Right cardiac atrium (tissue), 5 donors: ENCODE measurements around the gene PURB. TPM values are rescaled to one million over a fixed set of nuclear protein-coding genes. Genes with fewer than 3 reads are reported as not detected.

ENCODE experiments used
- ATAC-seq, 2 donors: fragments of 200-7000 bp; cut with Tn5 transposase; one replicate each; pipeline versions ENCODE4 v1.8.0 to v1.9.1; 2020; ENCODE audit warnings: moderate library complexity in 2 of 2, mild to moderate bottlenecking in 1 of 2
- DNase-seq, 3 donors: peaks; one replicate each; pipeline ENCODE4 v3.0.0-alpha.2; 2020
- H3K27ac ChIP-seq: one replicate; pipeline ENCODE4 v1.5.1; 2013; ENCODE audit warnings: mild to moderate bottlenecking, low read length, control low read depth, moderate library complexity
- H3K27me3 ChIP-seq: one replicate; pipeline ENCODE4 v1.6.1; 2013; ENCODE audit not compliant: control insufficient read depth, insufficient read depth
- H3K4me1 ChIP-seq: one replicate; pipeline ENCODE4 v1.6.1; 2013; ENCODE audit warnings: low read length; ENCODE audit not compliant: control insufficient read depth, insufficient read depth
- H3K4me3 ChIP-seq: one replicate; pipeline ENCODE4 v1.5.1; 2013; ENCODE audit warnings: low read length, control low read depth
- H3K9me3 ChIP-seq: one replicate; pipeline ENCODE4 v1.6.1; 2013; ENCODE audit warnings: low read length; ENCODE audit not compliant: control insufficient read depth
- WGBS: extraction: QIAGEN DNeasy Blood & Tissue Kit; methylation state at CpG from one replicate; pipeline ENCODE4 v1.1.7; 2013; 5-methylcytosine and 5-hydroxymethylcytosine counted together
- intact Hi-C, 4 donors: fragments of 100-400 bp; cut with DNase I; formaldehyde crosslinking; loops; one replicate each; pipeline versions ENCODE4 v1.11.0 to v1.14.0; 2022 to 2023
- polyA plus RNA-seq: library from polyadenylated mRNA; stranded (reverse); fragments of 200-250 nt; gene quantifications from one replicate; pipeline ENCODE4 v1.2.3, GENCODE V29; 2013
- total RNA-seq, 4 donors: library from RNA; stranded (reverse); fragmentation: NEBNext Ultra II Directional; extraction: Animal tissue kit (Norgen Biotek cat#: 25700); gene quantifications; one replicate each; pipeline ENCODE4 v1.2.1, GENCODE V29; 2021
- donor health status: healthy with polysubstance abuse.
- donor health status: DM: no; HTN: yes; CAD: no.
- donor health status: DM: no; HTN: no; CAD: no.
- donor health status: DM: no; HTN: yes; CAD: no; lungs with severe emphysema.
- donor health status: DM: yes; HTN: yes; CAD: no.

PURB gene
- total and polyA plus RNA-seq, 5 donors: 6.9 to 22.4 (median 14.8) TPM

DNA sequence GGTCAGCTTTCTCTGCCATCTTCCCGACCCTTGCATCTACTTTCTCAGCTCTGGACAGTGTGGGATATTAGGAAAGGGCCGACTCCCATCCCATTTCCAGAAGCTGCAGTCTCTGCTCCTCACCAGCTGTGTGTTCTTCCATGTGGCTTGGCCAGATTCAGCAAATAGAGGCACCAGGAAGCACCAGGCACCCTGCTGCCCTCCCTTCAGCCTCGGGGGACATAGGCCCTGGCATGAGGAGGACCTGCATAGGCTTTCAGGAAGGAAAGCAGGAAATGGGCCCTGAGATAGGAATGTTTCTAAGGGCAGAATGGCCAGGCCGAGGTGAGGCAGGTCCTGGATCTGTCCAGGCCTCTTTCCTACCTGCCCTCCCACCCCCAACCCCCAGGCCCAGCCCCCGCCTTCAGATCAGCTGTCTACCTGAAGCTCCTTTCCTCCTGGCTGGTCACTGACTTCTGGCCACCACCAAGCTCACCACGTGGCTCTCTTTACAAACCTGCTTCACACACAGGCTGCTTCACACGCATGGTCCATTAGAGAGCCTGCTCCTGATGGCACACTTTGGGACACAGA lies 27.5 kb upstream of the PURB start:
- H3K9me3 ChIP-seq: no peaks in the 10 kb centered on the region
- WGBS: 48% methylated on average over 7 of the region's 7 CpGs
- no peaks in the 10 kb centered on the region for H3K27me3 ChIP-seq
- intact Hi-C loops: no loop called here
- H3K4me1 ChIP-seq: no peaks in the 10 kb centered on the region
- DNase-seq (no peak), ATAC-seq (no peak)
- H3K4me3 ChIP-seq: no peak overlapping the region
- H3K27ac ChIP-seq: no peak overlapping the region

DNA sequence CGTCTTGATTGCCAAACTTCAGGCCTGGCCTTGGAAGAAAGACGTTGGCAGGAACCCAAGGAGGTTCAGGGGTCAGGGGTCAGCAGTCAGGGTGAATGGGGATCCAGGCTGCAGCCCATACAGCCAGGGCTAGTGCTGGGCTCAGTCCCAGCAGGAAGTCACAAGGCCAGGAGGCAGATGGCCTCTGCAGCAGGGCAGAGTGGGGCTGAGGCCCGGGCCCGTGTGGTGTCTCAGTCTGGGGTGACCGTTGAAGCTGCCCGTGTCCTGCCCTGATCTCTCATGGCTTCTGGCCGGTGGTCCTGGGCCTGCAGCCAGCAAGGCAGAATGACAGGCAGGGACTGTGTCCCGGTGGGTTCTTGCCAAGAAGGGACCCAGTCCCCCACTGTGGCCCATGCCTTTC lies 26.6 kb upstream of the PURB start:
- no peak overlapping the region for H3K27ac ChIP-seq
- DNase-seq: peak in 1 of 3 donors; percentile 53
- WGBS: 72% methylated on average over 8 of the region's 8 CpGs
- H3K9me3 ChIP-seq: no peaks in the 10 kb centered on the region
- ATAC-seq: peak; percentile 57 to 66
- intact Hi-C loops: no loop called here
- H3K4me3 ChIP-seq: no peak overlapping the region
- H3K4me1 ChIP-seq: no peaks in the 10 kb centered on the region
- no peaks in the 10 kb centered on the region for H3K27me3 ChIP-seq

DNA sequence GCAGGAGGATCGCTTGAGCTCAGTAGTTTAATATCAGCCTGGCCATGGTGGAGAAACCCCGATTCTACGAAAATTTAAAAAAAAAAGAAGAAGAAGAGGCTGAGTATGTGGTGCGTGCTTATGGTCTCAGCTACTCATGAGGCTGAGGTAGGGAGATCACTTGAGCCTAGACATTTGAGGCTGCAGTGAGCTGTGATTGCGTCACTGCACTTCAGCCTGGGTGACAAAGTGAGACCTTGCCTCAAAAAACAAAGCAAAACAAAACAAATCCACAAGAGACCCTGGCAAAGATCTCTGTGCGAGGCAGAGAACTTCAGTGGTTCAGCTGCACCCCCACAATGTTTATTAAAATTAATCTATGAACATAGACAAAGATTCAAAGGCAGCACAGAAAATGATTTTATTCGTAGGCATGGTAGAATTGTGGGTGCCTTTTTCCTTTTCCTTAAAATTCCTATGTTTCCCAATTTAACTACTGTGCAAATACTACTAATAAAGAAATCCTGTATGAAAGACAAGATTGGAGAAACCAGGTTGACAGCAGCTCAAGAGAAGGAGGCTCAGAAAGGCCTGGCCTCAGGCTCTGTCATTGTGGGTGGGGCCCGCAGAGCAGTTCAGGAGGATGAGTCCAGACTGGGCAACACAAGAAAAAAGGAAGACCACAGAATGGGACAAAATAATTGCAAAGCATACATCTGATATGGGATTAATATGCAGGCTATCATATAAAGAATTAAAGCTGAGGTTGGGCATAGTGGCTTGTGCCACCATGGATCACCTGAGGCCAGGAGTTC lies 24.5 kb upstream of the PURB start:
- intact Hi-C loops: no loop called here
- no peak for ATAC-seq

DNA sequence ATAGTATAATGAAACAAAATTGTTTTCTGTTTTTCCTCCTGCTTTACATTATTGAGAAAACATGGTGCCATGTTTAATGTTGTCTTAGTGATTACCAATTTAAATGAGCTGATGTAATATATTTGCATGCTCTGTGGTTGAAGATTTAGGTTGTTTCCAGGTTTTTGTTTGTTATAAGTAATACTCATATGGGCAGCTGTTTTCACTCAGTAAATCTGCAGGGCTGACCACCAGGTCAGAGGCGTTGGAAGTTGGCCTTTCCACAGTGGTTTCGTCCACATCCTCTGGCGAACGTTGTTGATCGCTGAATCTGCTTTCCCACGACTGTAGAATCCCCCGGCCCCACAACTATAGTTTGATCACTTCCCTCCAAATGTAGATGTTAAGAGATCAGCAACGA lies 21.6 kb upstream of the PURB start:
- H3K27ac ChIP-seq: no peak overlapping the region
- intact Hi-C loops: no loop called here
- H3K4me1 ChIP-seq: no peaks in the 10 kb centered on the region
- H3K9me3 ChIP-seq: no peaks in the 10 kb centered on the region
- no peak overlapping the region for H3K4me3 ChIP-seq
- no peaks in the 10 kb centered on the region for H3K27me3 ChIP-seq
- ATAC-seq (no peak), DNase-seq (no peak)
- WGBS: 90% methylated on average over 8 of the region's 8 CpGs

More for the DNA sequence above, 24.5 kb upstream of the PURB start:
- Histone ChIP-seq H3K27me3 (no peaks in the 10 kb centered on the region), H3K4me3 (no peak overlapping the region), H3K27ac (no peak overlapping the region), H3K9me3 (no peaks in the 10 kb centered on the region), H3K4me1 (no peaks in the 10 kb centered on the region)
- WGBS: 93% methylated on average over 8 of the region's 8 CpGs
- DNase-seq: no peak

DNA sequence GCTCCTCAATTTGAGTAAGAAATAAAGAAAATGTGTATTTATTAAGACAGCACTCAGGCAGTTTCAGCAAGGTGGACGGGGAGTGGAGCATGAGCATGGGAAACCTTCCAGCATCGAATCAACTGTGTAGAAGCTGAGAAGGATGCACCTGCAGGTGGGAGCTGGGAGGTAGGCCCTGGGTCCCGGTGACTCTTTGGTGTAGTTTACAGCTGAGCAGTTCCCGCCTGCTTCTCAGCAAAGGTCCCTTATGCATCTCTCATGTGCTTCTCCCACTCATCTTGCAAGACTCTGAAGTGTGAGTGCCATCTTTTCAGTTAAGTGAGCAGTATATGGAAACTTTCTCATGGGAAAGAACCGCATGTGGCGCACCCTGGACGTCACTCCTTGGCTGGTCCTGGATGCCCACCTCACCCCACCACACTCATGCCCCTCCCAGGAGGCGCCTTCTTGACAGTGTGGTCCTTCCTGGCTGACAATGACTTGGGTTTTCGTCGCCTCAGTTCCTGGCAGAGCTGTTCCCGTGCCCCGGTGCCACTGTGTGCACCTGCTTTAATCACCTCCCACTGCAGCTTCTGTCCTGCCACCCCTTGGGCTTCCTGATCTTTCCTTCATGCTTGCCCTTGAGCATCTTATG lies 19.8 kb upstream of the PURB start:
- no peak for ATAC-seq
- H3K4me3 ChIP-seq: no peak overlapping the region
- H3K4me1 ChIP-seq: no peaks in the 10 kb centered on the region
- no peaks in the 10 kb centered on the region for H3K27me3 ChIP-seq
- WGBS: 85% methylated on average over 12 of the region's 12 CpGs
- no peak overlapping the region for H3K27ac ChIP-seq
- no peak for DNase-seq
- H3K9me3 ChIP-seq: no peaks in the 10 kb centered on the region
- intact Hi-C loops: no loop called here

DNA sequence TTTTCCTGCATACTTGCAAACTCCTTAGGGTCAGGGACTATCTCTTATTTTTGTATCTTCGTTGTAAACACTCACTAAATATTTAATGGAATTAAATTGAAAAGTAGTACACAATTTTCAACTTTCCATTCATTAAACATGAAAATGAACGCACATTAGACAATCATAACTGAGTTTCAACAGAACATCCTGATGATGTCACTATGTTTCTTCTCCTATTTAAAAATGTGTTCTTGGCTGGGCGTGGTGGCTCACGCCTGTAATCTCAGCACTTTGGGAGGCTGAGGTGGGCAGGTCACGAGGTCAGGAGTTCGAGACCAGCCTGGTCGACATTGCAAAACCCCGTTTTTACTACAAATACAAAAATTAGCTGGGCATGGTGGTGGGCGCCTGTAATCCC lies 14.1 kb upstream of the PURB start:
- no peak for DNase-seq
- ATAC-seq: no peak
- intact Hi-C loops: no loop called here
- peaks cover 2% of the 10 kb centered on the region for H3K4me1 ChIP-seq
- H3K27ac ChIP-seq: no peak overlapping the region
- no peak overlapping the region for H3K4me3 ChIP-seq
- H3K27me3 ChIP-seq: no peaks in the 10 kb centered on the region
- 81% methylated on average over 9 of the region's 9 CpGs for WGBS
- no peaks in the 10 kb centered on the region for H3K9me3 ChIP-seq

DNA sequence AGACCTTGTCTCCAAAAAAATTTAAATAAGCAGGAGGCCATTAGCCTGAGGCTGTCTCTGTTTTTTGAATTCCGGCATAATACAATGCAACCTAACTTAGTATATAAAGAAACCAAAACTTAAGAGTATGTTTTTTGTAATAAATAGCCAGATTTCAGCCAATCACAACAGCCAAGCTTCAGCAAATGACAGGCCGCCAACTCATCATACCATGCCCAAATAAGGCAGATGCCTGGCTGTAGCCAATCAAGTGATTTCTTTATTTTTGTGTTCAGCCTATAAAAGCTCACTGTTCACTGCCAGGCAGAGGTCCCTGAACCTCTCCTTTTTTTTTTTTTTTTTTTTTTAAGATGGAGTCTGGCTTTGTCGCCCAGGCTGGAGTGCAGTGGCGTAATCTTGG lies 12.7 kb upstream of the PURB start:
- Histone ChIP-seq H3K4me1 (peaks cover 2% of the 10 kb centered on the region), H3K27me3 (no peaks in the 10 kb centered on the region), H3K27ac (no peak overlapping the region), H3K9me3 (no peaks in the 10 kb centered on the region), H3K4me3 (no peak overlapping the region)
- intact Hi-C loops: no loop called here
- ATAC-seq (no peak), DNase-seq (no peak)
- 96% methylated on average over 4 of the region's 4 CpGs for WGBS

DNA sequence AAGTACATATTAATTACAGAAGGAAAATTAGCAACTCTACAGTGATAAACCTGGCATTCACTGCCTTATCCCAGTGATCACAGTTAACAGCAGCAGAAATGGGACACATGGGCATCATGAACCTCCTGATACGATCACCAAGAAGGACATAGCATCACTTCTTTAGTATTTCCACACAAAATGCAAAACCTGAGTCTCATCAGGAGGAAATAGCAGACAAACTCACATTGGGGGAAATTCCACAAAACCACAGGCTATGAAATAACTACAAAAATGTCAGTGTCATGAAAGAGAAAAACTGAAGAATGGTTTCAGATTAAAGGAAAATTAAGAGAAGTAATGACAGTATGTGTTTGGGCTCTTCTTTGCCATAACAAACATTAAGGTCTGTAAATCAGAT lies 12.0 kb upstream of the PURB start:
- no peak for DNase-seq
- intact Hi-C loops: no loop called here
- Histone ChIP-seq H3K4me1 (peaks cover 2% of the 10 kb centered on the region), H3K4me3 (no peak overlapping the region), H3K9me3 (no peaks in the 10 kb centered on the region), H3K27me3 (no peaks in the 10 kb centered on the region), H3K27ac (no peak overlapping the region)
- WGBS: 82% methylated on average over 1 of the region's 1 CpG
- no peak for ATAC-seq

DNA sequence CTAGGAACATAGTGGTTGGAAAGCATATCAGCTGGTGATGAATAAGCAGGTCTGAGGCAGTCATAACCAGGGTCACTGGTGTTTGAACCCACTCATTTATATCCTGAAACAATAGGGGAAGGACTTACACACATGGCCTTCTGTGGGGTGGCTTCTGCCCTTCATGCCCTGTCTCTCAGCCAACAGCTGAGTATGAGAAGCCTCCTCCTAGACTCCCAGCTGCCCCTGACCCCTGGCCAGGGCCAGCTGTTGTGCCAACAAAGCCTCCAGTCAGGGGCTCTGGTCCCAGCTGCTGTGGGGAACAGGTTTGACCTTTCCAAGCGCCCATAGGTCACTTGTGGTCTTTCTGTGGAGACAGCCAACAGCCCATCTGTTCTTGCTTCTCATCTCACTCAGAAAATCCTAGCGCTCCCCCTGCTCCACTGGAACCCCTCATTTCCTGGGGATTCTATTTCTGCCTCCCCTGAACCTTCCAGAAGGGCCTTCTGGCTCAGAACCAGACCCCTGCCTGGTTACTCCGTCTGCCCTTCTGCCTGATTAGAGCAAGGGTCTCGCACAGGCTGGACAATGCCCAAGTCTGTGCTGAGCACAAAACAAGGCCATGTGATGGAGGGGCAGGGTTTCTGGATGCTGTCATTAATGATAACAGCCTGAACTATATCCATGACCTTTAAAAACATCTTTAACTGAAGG lies 9.7 kb upstream of the PURB start:
- Histone ChIP-seq H3K4me1 (peaks cover 2% of the 10 kb centered on the region), H3K27ac (no peak overlapping the region), H3K27me3 (no peaks in the 10 kb centered on the region), H3K4me3 (no peak overlapping the region), H3K9me3 (no peaks in the 10 kb centered on the region)
- peak in 1 of 2 donors; percentile 24 for ATAC-seq
- 55% methylated on average over 4 of the region's 4 CpGs for WGBS
- intact Hi-C loops: no loop called here
- DNase-seq: no peak

DNA sequence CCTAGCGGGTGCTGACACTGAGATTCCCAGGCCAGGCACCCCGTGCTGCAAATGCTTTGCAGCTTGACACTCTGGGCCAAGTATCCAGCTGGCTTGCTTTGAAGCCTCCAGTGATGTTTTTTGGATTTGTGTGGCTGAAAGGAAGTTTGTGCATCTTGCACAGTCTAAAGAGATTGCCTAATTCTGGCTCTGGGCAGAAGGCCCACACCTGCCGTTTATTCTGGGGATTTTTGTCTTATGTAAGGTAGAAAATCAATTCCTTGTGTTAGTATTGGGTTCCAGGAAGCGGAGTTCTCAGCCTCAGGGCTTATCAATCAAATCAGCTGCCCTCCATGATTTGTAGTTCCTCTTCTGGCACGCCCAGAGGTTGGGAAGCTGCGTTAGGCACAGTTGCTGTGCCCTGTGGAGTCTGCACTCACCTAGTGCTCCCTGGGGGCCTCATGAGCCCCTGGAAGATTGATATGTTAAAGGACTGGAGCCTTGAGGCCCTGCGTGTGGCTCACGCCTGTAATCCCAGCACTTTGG lies 8.4 kb upstream of the PURB start:
- Histone ChIP-seq H3K4me3 (no peak overlapping the region), H3K27me3 (no peaks in the 10 kb centered on the region), H3K9me3 (no peaks in the 10 kb centered on the region), H3K4me1 (peaks cover 2% of the 10 kb centered on the region), H3K27ac (no peak overlapping the region)
- ATAC-seq (no peak), DNase-seq (no peak)
- intact Hi-C loops: no loop called here
- WGBS: 75% methylated on average over 8 of the region's 8 CpGs

DNA sequence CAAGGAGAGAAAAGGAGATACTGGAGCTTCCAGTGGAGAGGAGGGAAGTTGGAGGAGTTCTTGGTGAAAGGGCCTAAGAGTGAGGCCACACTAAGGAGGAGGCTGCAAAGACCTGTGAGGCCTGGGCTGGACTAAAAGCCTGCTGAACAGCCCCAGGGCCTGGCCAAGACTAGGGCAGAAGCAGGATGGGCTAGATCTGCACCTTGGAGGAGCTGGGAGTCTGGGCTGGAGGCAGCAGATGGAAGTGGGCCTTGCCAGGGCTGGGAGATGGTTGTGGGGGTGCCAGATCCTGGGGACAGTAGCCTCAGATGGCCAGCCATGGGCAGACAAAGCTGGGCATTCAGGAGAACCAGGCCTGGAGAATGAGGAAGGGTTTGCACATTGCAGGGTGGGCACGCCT lies 6.5 kb upstream of the PURB start:
- H3K9me3 ChIP-seq: no peaks in the 10 kb centered on the region
- no peak overlapping the region for H3K27ac ChIP-seq
- H3K4me1 ChIP-seq: peaks cover 2% of the 10 kb centered on the region
- ATAC-seq (no peak), DNase-seq (no peak)
- intact Hi-C loops: no loop called here
- WGBS: 89% methylated on average over 1 of the region's 1 CpG
- H3K27me3 ChIP-seq: no peaks in the 10 kb centered on the region
- no peak overlapping the region for H3K4me3 ChIP-seq
